COLO829 (cell line): Measurements from ENCODE around the gene KIAA0586.
A peak's percentile ranks its signal among the peaks of the same experiment; 100 is the strongest.
"Not testable (repeated sequence)": the region's sequence is repeated elsewhere in the genome, so short reads cannot be mapped to it uniquely, and the experiment has no call there.

Source experiments
- DNase-seq: peaks from one replicate; pipeline ENCODE4 v3.0.0; 2012; ENCODE audit warnings: low spot score

KIAA0586 gene

GRCh38 chr14:58464652-58465051 lies 37.1 kb downstream of the KIAA0586 start:
- DNase-seq = no peak

- peak; percentile 56 for DNase-seq
Measured at GRCh38 chr14:58465421-58465820, 37.9 kb downstream of the KIAA0586 start.

DNA sequence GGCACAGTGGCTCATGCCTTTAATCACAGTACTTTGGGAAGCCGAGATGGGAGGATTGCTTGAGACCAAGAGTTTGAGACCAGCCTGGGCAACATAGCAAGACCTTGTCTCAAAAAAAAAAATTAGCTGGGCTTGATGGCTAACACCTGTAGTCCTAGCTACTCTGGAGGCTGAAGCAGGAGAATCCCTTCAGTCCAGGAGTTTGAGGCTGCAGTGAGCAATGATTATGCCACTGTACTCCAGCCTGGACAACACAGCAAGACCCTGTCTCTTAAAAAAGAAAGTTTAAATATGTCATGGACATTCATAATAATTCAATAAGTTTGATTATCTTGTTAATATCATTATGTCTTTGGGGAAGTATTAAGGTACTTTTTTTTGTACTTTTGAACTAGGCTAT lies 38.9 kb downstream of the KIAA0586 start:
- DNase-seq = no peak

GRCh38 chr14:58467575-58467974 lies 40.1 kb downstream of the KIAA0586 start:
- DNase-seq = no peak

DNA sequence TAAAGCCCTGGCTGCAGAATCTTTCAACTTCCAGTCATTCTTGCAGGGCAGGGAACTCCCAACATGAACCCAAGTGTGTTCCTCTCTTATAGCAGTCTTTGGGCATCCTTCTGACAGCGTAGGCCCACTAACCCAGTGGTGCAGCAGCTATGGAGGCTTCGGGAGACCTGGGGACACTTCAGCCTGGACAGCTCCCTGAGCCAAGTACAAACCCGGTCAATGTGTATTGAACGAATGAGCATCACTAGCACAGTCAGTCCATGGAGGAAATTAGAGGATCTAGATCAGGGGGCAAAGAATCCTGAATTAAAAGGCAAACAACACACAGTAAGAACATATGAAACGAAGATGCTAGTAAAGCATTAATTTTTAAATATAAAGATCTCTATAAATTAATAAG lies 41.8 kb downstream of the KIAA0586 start:
- DNase-seq = no peak

- no peak for DNase-seq
Measured at GRCh38 chr14:58476320-58476719, 48.8 kb downstream of the KIAA0586 start.

DNA sequence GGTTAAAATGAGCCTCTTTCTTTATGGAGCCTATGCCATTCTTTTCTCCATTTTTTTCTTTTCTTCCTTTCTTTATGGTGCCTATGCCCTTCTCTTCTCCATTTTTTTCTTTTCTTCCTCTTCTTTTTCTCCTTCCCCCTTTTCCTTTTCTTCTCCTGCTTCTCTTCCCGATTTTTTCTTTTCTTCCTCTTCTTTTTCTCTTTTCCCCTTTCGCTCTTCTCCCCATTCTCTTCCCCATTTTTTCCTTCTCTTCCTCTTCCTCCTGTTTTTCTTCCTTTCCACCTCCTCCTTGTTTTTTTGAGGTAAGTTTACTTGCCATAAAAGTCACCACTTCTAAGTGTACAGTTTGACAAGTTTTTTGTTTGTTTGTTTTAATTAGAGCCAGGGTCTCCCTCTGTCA lies 50.1 kb downstream of the KIAA0586 start:
- DNase-seq = no peak

DNA sequence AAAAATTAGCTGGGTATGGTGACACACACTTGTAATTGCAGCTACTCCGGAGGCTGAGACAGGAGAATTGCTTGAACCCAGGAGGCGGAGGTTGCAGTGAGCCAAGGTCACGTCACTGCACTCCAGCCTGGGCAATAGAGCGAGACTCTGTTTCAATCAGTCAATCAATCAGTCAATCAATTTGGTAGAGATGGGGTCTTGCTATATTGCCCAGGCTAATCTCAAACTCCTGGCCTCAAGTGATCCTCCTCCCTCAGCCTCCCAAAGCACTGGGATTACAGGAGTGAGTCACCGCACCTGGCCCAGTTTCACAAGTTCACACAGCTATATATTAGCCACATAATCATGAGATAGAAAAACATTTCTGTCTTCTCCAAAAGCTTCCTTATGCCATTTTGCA lies 50.8 kb downstream of the KIAA0586 start:
- DNase-seq = not testable (repeated sequence)

- no peak for DNase-seq
Measured at GRCh38 chr14:58479975-58480374, 52.5 kb downstream of the KIAA0586 start.

DNA sequence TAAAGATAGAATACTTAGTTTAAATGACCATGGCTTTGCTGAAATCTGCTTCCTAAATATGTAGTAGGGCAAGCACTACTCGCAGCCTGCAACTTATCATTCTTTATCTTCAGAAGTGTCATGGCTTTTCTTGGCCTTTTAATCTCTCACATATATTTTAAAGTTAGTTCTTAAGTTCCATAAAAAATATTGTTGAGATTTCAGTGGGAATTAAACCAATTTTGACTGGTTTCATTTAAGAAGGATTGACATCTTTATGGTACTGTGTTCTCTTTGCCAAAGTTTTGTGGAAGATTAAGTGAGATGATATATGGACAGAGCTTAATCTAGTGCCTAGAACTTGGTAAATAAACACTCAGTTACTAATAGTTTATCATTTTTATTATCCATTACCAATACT lies 56.7 kb downstream of the KIAA0586 start:
- DNase-seq = no peak

DNA sequence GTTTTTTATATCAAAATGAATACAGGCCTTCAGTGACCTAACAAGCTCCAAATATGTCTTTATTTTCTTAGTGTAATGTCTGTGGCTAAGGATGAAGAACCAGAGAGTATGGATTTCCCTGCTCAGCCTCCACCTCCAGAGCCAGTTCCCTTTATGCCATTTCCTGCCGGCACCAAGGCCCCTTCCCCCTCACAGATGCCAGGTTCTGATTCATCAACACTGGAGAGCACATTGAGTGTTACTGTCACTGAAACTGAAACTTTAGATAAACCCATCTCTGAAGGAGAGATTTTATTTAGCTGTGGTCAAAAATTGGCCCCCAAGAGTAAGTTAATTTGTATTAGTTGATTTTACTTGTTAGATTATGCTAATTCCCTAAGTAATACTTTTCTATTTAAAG lies 61.0 kb downstream of the KIAA0586 start:
- DNase-seq = peak; percentile 5

DNA sequence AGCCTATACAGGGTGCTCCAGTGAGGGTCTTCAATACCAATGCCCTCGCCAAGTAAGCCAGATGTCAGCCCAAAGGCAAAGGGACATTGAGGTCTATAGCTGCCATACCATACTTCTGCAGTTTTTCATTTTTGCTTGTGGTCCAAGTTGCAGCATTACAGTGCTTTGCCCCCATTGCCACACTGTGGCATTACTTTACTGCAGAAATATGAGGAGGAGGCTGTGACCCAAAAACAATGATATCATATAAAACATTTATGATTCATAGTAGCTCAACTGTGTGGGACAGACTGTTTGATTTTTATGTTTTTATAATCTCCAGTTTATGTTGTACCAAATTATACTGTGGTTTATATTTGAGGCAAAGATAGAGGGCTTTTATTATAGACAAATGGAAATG lies 64.1 kb downstream of the KIAA0586 start:
- no peak for DNase-seq

DNA sequence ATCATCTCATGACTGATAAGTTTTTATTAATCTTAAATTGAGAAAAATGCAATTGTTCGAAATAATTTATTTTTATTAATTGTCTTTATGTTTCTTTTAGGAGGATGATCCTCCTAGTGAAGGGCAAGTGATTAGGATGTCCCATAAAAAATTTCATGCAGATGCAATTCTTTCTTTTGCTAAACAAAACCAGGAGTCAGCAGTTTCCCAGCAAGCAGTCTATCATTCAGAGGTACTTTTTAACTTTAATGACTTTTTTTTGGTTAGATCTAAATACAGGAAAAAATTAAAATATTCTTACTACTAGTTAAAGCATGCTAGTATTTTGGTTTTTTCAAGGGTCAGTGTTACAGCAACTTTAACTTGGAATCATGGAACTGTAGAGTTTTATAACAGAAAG lies 64.5 kb downstream of the KIAA0586 start:
- DNase-seq = no peak

DNA sequence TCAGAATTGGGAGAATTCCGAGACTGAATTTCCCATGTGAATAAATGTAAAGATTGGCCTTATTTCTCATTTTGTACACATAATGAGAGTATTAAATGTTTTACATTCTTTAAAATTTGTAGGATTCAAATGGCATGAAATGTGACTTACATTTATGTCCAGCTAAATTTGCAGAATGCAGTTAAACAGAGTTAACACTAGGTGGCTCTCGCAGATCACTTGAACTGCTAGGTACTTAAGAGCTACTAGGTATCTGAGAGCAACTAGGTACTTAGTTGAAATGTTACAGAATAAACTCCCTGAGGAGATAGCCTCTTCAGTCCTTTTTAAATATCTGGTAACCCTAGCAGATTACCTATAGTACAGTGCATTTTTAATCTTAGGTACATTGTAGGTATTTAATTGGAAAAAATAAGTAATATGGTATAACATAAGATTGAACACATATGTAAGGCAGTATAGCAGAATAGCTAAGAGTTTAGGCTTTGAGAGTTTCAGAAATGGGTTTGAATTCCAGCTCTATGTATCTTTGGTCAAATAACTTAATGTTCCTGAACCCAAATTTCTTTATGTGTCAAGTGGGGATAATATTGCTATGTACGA lies 73.8 kb downstream of the KIAA0586 start:
- DNase-seq = peak; percentile 34

DNA sequence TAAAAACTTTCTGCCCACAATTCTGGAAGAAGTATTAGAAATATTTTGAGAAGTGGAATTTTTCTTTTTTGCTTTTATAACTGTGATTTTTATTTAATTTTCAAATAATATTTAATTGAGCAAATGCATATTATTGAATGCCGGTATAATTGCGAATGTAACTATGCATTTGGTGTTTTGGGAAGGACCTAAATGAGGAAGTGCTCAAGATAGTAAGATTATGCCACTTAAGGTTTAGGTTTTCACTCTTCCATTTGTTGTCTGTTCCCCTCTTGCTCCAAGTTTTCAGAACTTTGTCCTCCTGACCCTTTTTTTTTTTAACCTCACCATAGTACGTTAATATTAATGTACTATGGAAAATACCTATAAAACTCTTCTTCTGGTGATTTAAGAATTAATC lies 85.8 kb downstream of the KIAA0586 start:
- DNase-seq = no peak

DNA sequence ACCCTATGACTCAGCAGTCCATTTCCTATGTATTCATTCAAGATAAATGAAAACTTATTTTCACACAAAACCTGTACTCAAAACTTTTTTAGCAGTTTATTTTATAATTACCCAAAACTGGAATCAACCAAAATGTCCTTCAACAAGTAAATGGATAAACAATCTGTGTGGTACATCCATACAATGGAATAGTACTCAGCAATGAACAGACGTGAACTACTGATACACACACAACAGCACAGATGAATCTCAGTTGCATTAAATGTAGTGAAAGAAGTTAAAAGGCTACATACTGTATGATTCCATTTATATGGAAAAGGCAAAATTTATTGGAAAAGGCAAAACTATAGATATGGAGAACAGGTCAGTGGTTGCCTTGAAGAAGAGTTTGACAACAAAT lies 90.1 kb downstream of the KIAA0586 start:
- DNase-seq = no peak

- not testable (repeated sequence) for DNase-seq
Measured at GRCh38 chr14:58525691-58526090, 98.2 kb downstream of the KIAA0586 start.

DNA sequence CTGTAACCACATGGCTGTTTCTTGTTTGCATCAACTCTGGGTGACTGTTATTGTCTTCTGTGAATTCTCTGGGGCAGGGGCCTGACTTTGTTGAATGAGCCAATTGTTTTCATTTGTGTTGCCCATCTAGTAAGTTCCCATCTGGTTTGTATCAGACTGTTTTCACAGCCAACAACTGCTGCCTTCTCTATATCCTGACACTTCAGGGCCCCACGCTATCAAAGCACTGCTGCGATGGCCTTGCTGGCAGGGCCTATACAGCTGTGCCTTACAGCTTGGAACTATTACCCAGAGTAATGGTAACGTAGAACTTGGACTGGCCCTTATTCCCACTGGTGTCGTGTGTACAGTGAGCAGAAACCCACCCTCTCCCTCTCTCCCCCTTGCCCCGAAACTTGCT lies 105.9 kb downstream of the KIAA0586 start:
- DNase-seq = peak; percentile 42

DNA sequence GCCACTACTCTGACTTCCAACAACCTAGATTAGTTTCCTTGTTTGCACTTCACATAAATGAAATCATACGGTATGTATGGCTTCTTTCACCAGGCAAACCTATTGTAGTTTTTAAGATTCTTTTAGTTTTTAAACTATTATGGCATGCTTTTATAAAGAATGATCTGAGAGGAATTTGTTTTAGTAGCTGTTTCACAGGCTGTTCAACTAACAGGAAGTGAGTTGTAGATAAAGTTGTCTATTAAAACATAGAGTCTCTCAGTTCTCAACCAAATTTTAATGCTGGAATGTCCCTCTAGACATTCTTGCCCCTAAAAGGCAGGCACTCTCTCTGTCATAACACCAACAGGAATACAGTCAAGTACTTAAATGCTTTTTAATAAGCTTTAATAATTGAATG lies 107.5 kb downstream of the KIAA0586 start:
- DNase-seq = peak; percentile 30

GRCh38 chr14:58537004-58537403 lies 109.5 kb downstream of the KIAA0586 start:
- no peak for DNase-seq

DNA sequence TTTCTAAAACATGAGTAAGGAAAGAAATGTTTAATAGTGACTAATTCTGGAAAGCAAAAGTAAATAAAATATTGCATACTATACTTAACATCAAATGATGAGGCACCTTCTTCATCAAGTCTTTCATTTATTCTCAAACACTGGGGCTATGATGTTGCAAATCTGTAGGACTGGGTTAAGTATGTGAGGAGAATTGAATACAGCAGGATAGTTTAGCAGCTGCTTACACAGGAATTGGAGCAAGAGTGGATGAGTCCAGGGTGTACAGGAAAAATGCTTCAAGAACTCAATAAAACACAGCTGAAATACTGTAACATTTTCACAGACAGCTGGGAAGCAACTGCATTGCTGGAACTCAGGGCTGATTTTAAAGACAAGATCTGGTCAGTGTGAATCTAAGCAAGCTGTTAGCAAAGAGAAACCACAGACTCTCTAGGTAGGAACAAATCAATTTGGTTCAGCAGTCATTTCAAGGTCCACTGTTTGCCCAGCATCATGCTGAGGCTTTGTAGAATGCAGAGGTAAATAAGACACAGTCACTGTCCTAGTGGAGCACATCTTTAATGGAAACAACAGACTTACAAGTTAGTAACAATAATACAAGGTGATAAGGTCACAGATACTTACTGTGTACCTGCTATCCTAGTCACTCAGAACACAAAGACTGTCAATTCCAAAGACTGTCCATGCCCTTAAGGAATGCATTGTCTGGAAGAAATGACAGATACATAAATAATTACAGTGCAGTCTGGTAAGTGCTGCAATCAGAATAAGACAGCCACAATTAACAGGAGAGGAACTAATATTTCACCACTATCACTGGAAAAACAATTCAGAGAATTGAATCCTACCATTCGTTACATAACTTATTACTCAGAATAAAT lies 113.5 kb downstream of the KIAA0586 start:
- no peak for DNase-seq

- no peak for DNase-seq
Measured at GRCh38 chr14:58541633-58542022, 114.1 kb downstream of the KIAA0586 start.

DNA sequence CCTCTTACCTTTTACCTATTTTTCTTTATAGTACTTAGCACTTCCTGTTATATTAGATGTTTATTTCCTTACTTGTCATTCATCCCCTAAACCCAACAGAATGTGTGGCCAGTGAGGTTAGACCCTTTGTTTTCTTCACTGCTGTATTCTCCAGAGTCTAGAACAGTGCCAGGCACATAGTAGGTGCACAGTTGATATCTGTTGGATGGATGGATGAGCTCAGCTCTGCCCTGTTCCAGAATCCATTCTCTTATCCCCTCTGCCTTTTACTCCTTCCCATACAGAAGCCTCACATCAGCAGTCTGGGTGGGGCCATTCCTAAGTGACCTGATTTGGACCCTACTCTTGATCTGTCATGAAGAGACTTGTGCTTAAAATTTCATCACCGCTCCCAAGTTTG lies 115.7 kb downstream of the KIAA0586 start:
- no peak for DNase-seq

DNA sequence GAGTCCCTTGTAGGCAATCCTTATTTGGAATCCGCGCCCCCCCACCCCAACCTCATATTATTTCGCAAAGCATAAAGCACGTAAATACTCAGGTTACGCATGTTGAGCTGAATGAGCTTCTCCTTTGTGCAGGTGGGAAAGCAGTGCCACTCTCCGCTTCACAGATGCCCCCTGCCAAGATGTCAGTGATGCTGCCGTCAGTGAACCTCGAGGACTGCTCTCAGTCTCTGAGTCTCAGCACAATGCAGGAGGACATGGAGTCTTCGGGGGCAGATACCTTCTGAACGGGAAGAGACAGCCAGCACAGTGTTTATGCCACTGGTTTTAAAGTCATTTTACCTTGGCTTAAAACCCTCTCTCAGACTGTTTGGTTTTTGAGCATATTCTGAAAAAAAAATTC lies 120.1 kb downstream of the KIAA0586 start:
- no peak for DNase-seq
